RWPE2 (cell line): Measurements from ENCODE around the gene TEX14.

Experiments
- ATAC-seq: fragments of 200-7000 bp; cut with Tn5 transposase; 3 replicates; pipeline ENCODE4 v1.9.1; 2021; ENCODE audit warnings: low read depth
- DNase-seq: peaks from one replicate; pipeline ENCODE4 v3.0.0-alpha.2; 2020; ENCODE audit warnings: low spot score
- H3K27ac ChIP-seq: fragments of 450-650 bp; 2 replicates; pipeline ENCODE4 v1.5.1; 2017; ENCODE audit warnings: mild to moderate bottlenecking; ENCODE audit not compliant: poor library complexity, severe bottlenecking
- H3K27me3 ChIP-seq: fragments of 250-450 bp; sonication (Bioruptor Pico); 2 replicates; pipeline ENCODE4 v1.5.1; 2021; ENCODE audit warnings: mild to moderate bottlenecking, moderate library complexity; ENCODE audit not compliant: insufficient read depth, poor library complexity, severe bottlenecking
- H3K36me3 ChIP-seq: fragments of 250-450 bp; sonication (Bioruptor Pico); 2 replicates; pipeline ENCODE4 v1.5.1; 2020; ENCODE audit warnings: low read depth, mild to moderate bottlenecking, moderate library complexity
- H3K4me1 ChIP-seq: fragments of 250-450 bp; sonication (Bioruptor Pico); 2 replicates; pipeline ENCODE4 v1.5.1; 2021; ENCODE audit warnings: mild to moderate bottlenecking, moderate library complexity; ENCODE audit not compliant: insufficient read depth, poor library complexity, severe bottlenecking
- H3K4me3 ChIP-seq: fragments of 250-450 bp; sonication (Bioruptor Pico); 2 replicates; pipeline ENCODE4 v1.5.1; 2021; ENCODE audit warnings: mild to moderate bottlenecking, moderate library complexity; ENCODE audit not compliant: severe bottlenecking
- H3K9me3 ChIP-seq: fragments of 250-450 bp; sonication (Bioruptor Pico); 2 replicates; pipeline ENCODE4 v1.5.1; 2021; ENCODE audit warnings: mild to moderate bottlenecking, moderate library complexity; ENCODE audit not compliant: severe bottlenecking
- CTCF ChIP-seq: fragments of 450-650 bp; IDR thresholded peaks from one replicate; pipeline ENCODE4 v1.5.1; 2017; ENCODE audit warnings: mild to moderate bottlenecking, moderate library complexity; ENCODE audit not compliant: poor library complexity, severe bottlenecking

The TEX14 gene

GRCh38 chr17:58535431-58535830, 156.4 kb downstream of the TEX14 start:
- Histone ChIP-seq H3K36me3 (no peaks in the 10 kb centered on the region), H3K27me3 (no peaks in the 10 kb centered on the region), H3K4me1 (peaks cover 12% of the 10 kb centered on the region), H3K4me3 (no peak overlapping the region), H3K27ac (no peak overlapping the region), H3K9me3 (no peaks in the 10 kb centered on the region)
- no peak for TF ChIP-seq CTCF
- DNase-seq (no peak), ATAC-seq (no peak)

GRCh38 chr17:58534901-58535421, 156.9 kb downstream of the TEX14 start:
- TF ChIP-seq CTCF: no peak
- ATAC-seq (peak; percentile 77), DNase-seq (no peak)
- H3K9me3 ChIP-seq: no peaks in the 10 kb centered on the region
- peaks cover 12% of the 10 kb centered on the region for H3K4me1 ChIP-seq
- no peak overlapping the region for H3K4me3 ChIP-seq
- no peaks in the 10 kb centered on the region for H3K27me3 ChIP-seq
- no peak overlapping the region for H3K27ac ChIP-seq
- H3K36me3 ChIP-seq: no peaks in the 10 kb centered on the region

GRCh38 chr17:58534331-58534730, 157.5 kb downstream of the TEX14 start:
- H3K27ac ChIP-seq: no peak overlapping the region
- DNase-seq (no peak), ATAC-seq (no peak)
- no peaks in the 10 kb centered on the region for H3K9me3 ChIP-seq
- no peak overlapping the region for H3K4me3 ChIP-seq
- H3K27me3 ChIP-seq: no peaks in the 10 kb centered on the region
- peaks cover 12% of the 10 kb centered on the region for H3K4me1 ChIP-seq
- no peaks in the 10 kb centered on the region for H3K36me3 ChIP-seq
- TF ChIP-seq CTCF: no peak

GRCh38 chr17:58533616-58534188, 158.1 kb downstream of the TEX14 start:
- Histone ChIP-seq H3K9me3 (no peaks in the 10 kb centered on the region), H3K27ac (no peak overlapping the region), H3K27me3 (no peaks in the 10 kb centered on the region), H3K36me3 (no peaks in the 10 kb centered on the region), H3K4me3 (no peak overlapping the region), H3K4me1 (peaks cover 12% of the 10 kb centered on the region)
- TF ChIP-seq CTCF: no peak
- ATAC-seq (no peak), DNase-seq (no peak)

GRCh38 chr17:58532555-58532951, 159.3 kb downstream of the TEX14 start:
- Histone ChIP-seq H3K27me3 (no peaks in the 10 kb centered on the region), H3K36me3 (no peaks in the 10 kb centered on the region), H3K27ac (no peak overlapping the region), H3K4me1 (peaks cover 12% of the 10 kb centered on the region), H3K9me3 (no peaks in the 10 kb centered on the region), H3K4me3 (no peak overlapping the region)
- DNase-seq: no peak
- no peak for ATAC-seq
- TF ChIP-seq CTCF: no peak
